Cortex of kidney (tissue), 1 donor: ENCODE data around the gene SIT1.

Experiments used
- DNase-seq: peaks from one replicate; lab custom pipeline; 2025; lab: John Stamatoyannopoulos, UW

Gene SIT1

DNA sequence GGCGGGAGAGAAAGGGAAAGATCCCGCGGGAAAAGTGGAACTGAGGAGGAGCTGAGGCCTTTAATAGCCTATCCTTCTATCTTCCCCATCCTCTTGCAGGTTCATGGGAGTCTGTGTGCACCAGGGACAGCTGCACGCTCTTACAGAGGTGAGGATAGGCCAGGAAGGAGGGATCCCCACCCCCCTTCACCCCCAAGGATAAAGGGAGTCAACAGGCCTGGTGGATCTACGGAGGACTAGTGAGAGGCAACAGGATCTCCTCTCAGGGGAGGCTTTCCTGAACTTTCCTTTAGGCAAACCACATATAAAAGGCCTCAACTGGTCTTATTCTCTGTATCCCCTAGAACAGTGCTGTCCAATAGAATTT is 44.6 kb downstream of the SIT1 start:
- no peak for DNase-seq

DNA sequence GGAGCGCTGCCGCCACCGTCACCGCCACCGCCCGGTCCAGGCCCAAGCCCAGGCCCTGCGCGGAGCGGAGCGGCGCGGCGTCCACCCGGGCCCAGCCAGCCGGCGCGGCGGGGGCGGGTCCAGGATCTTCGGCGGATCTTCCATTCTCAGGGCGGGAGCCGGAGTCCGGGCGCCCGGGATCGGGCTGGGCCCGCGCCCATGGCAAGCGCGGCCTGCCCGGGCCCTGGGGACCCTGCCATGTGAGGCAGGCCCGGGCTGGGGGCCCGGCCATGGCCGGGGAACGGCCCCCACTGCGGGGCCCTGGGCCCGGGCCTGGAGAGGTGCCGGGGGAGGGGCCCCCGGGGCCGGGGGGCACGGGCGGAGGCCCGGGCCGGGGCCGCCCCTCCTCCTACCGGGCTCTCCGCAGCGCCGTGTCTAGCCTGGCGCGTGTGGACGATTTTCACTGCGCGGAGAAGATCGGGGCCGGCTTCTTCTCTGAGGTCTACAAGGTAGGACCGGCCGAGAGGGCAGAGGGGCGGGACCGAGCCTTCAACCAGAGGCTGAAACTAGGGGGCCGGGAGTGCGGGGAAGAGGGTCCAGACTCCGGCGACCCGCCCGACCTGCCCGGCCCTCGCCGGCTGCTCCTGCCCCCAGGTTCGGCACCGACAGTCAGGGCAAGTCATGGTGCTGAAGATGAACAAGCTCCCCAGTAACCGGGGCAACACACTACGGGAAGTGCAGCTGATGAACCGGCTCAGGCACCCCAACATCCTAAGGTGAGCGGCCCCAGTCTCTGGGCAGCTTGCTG is 45.2 kb downstream of the SIT1 start:
- no peak for DNase-seq

DNA sequence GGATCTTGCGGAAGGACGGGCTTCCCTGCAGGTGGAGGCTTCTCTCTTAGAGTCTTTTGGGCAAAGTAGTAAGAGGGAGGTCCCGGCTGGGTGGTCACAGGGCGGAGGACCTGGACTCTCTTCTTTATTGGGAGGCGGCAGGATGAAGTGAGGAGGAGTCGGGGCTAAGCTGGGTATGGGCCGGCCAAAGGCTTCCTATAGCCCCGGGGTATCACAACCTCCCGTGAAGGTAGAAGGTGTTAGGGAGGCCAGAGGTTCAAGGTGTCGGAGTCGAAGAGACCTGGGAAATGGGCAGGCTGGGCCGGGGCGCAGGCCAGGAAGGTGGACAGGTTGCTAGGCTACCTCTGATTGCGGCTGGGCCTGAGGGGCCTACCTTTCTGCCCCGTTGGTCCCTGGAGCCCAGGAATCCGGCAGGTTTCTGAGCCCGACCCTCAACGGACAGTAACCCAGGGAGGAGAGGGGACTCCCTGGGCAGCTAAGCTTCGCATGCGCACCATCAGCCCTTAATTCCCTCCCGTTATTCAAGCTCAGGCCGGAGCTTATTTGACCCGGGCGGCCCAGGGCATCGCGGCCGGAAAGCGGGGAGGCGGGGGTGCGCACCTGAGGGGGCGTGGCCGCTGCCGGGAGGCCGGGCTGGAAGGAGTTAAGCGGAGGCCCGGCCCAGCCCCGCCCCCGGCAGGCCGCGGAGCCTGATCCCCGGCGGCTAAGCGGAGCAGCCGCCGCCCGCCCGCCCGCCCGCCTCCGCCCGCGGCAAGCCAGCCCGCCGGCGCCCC is 46.0 kb downstream of the SIT1 start, which contains the start of gene TESK1:
Gene TESK1 (plus strand): TSS at position 685 of the 773 bp plus-strand sequence. CDS start 358 bp downstream, outside the sequence.
- DNase-seq = no peak

DNA sequence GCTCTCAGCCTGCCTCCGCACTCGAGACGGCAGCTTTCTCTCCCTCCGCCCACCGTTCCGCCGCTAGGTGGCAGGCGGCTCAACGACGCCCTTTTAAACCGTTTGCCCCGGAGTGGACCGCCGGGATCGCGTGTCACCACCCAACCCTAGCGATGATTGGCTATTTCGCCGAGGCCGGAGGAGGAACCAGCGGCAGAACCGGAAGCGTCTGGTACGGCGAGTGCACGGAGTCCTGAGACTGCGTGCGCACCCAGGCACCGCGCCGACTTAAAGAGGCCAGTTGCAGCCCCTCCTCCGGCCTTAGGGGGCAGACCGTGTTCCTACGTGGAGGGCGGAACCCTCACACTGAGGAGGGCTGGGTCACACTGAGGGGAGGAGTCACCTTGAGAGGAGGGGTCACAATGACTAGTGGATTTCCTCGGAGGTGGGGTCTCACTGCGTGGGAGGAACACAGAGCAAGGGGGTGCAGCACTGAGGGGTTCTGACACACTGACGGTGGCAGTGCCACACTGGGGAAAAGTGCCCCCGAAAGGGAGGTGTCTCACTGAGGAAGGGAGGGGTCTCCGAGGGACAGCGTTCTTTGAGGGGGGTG is 46.6 kb downstream of the SIT1 start:
- peak; percentile 92 for DNase-seq

DNA sequence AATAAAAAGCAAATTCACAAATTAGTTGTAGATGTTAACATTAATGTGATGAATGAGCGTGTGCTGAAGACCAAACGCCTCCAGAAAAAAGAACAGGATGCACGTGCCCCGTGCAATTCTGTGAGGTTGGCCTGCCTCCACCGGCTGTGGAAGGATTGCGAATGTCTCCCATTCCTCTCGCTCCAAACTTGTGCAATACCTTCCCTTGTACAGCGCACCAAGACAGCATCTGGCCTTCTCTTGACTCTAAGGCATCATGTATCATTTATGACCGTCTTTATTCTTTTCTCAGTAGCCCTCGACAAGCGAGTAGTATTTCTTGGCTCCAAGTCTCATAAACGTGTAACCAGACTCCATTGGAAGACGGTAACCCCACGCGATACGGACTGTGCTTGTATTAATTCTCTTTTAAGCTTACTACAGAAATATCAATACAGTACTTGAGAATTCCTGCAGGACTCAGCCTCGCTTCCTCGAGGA is 47.2 kb downstream of the SIT1 start:
- DNase-seq = no peak

DNA sequence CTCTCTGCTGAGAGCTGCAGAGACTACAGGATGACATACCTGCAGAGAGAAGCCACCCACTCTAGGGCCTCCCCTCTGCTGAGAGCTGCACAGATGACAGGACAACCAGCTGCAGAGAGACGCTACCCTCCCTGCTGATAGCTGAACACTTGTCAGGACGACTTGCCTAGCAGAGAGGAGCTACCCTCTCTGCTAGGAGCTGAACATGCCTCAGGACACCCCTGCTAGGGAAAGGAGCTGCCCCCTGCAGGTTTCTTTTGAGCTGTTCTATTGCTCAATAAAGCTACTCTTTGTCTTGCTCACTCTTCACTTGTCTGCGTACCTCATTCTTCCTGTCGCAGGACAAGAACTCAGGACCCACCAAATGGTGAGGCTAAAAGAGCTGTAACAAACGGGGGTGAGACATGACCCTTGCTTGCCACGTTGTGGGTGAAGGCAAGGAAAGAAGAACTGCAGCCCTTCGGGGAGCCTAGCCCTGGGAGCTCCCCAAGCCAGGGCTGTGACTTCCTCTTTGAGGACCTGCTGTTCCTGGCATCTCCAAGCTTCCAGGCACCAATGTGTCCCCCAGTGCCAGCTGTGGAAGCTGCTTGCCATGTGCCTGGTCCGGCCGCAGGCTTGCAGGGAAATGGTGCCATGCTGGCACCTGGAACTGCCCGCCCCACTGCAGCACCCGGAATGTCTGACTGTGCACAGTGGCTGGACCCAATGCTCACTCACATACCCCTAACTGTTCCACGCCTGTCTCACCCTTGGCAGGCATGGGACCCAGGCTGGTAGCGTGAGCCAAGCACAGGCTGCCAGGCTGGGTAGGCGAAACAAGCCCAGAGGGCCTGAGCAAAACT is 50.7 kb downstream of the SIT1 start:
- DNase-seq = no peak
